Caco-2 (cell line): ENCODE results near the gene LRRC14B. TPM values are rescaled to one million over a fixed set of nuclear protein-coding genes. Genes with fewer than 3 reads are reported as not detected.

Experiments
- BruUV-seq: library from RNA; stranded (reverse); fragments of 400-500 nt; replicated peaks from 2 replicates; lab custom pipeline; 2021; lab: Mats Ljungman, UMichigan
- CTCF ChIA-PET: fragments of 300-600 bp; sonication (Branson Sonifier 250); formaldehyde crosslinking; loops from one replicate; lab custom pipeline; 2022; ENCODE audit warnings: antibody characterized with exemption; lab: Charles Lee
- POLR2A ChIA-PET: fragments of 300-600 bp; sonication (Branson Sonifier 250); formaldehyde crosslinking; loops from one replicate; lab custom pipeline; 2022; ENCODE audit warnings: antibody characterized with exemption; lab: Charles Lee
- DNase-seq, 2 experiments: peaks; one replicate each; pipeline versions ENCODE4 v3.0.0 to v3.0.0-alpha.2; 2020 to 2022
- H3K27me3 ChIP-seq: replicated peaks from 2 replicates; pipeline ENCODE4 v1.6.0; 2011; ENCODE audit warnings: low read length; ENCODE audit not compliant: control insufficient read depth, insufficient read depth
- H3K36me3 ChIP-seq: 2 replicates; pipeline ENCODE4 v1.5.1; 2011; ENCODE audit warnings: low read length; ENCODE audit not compliant: control insufficient read depth, insufficient read depth
- H3K4me1 ChIP-seq: fragments of 250-450 bp; sonication (Bioruptor Pico); 2 replicates; pipeline ENCODE4 v1.5.1; 2020; ENCODE audit warnings: mild to moderate bottlenecking
- H3K4me3 ChIP-seq: 2 replicates; pipeline ENCODE4 v1.5.1; 2011; ENCODE audit warnings: low read depth, mild to moderate bottlenecking, control low read depth, low read length
- H3K9me3 ChIP-seq: fragments of 250-450 bp; sonication (Bioruptor Pico); 2 replicates; pipeline ENCODE4 v1.5.1; 2020; ENCODE audit warnings: mild to moderate bottlenecking, moderate library complexity
- H3K27ac Mint-ChIP-seq: one replicate; pipeline ENCODE4 v1.8.0; 2022; ENCODE audit warnings: mixed read lengths; ENCODE audit not compliant: unreplicated experiment
- H3K27me3 Mint-ChIP-seq: one replicate; pipeline ENCODE4 v1.8.0; 2022; ENCODE audit warnings: mixed read lengths; ENCODE audit not compliant: insufficient read depth, unreplicated experiment
- H3K36me3 Mint-ChIP-seq: one replicate; pipeline ENCODE4 v1.8.0; 2022; ENCODE audit warnings: mild to moderate bottlenecking, mixed read lengths; ENCODE audit not compliant: insufficient read depth, unreplicated experiment
- H3K4me1 Mint-ChIP-seq: one replicate; pipeline ENCODE4 v1.8.0; 2022; ENCODE audit warnings: low read depth, mixed read lengths; ENCODE audit not compliant: unreplicated experiment
- H3K4me3 Mint-ChIP-seq: one replicate; pipeline ENCODE4 v1.8.0; 2022; ENCODE audit warnings: mild to moderate bottlenecking, moderate library complexity, mixed read lengths; ENCODE audit not compliant: unreplicated experiment
- H3K9me3 Mint-ChIP-seq: one replicate; pipeline ENCODE4 v1.8.0; 2022; ENCODE audit warnings: mixed read lengths; ENCODE audit not compliant: unreplicated experiment
- CTCF ChIP-seq, 2 experiments: fragments of 200-600 bp in 1 of 2; IDR thresholded peaks; 1 replicate in 1 of 2; 2 replicates in 1 of 2; pipeline versions ENCODE4 v1.5.1 to v1.8.0; 2011 to 2022; ENCODE audit warnings: antibody characterized with exemption in 1 of 2, control low read depth in 1 of 2, inconsistent platforms in 1 of 2, low read depth in 1 of 2, low read length in 1 of 2, mild to moderate bottlenecking in 1 of 2, moderate library complexity in 1 of 2; ENCODE audit not compliant: insufficient read depth in 1 of 2, severe bottlenecking in 1 of 2, unreplicated experiment in 1 of 2
- intact Hi-C: fragments of 100-400 bp; cut with micrococcal nuclease; formaldehyde crosslinking; loops from one replicate; pipeline ENCODE4 v1.10.0; 2022; ENCODE audit not compliant: unreplicated experiment
- total RNA-seq: library from RNA; stranded (reverse); gene quantifications from 2 replicates; pipeline ENCODE4 v1.2.3, GENCODE V29; 2022

Gene LRRC14B
- total RNA-seq, 1 experiment from 2014 or later: not detected

- Histone ChIP-seq H3K4me3 (no peak overlapping the region), H3K36me3 (no peaks in the 10 kb centered on the region; the same call in 1 of the 2 replicates), H3K9me3 (no peaks in the 10 kb centered on the region), H3K4me1 (no peaks in the 10 kb centered on the region), H3K27me3 (no peaks in the 10 kb centered on the region)
- Mint-ChIP-seq H3K27me3 (no peaks in the 10 kb centered on the region), H3K4me1 (no peaks in the 10 kb centered on the region), H3K4me3 (no peak overlapping the region), H3K9me3 (no peaks in the 10 kb centered on the region), H3K36me3 (peaks cover 59% of the 10 kb centered on the region), H3K27ac (peak overlapping the region; percentile 45)
- ChIA-PET CTCF (no interaction called here), POLR2A (no interaction called here)
- TF ChIP-seq CTCF (IDR thresholded peaks at IDR 0.05; ENCODE audit: insufficient read depth in 1 of 2, low read depth in 1 of 2, low read length in 1 of 2, severe bottlenecking in 1 of 2, unreplicated experiment in 1 of 2): no peak
- BruUV-seq: no TSS peak
- peak in 1 of 2 experiments; percentile 26 for DNase-seq
- intact Hi-C loops: no loop called here
These were observed 31.7 kb upstream of the LRRC14B start for GRCh38 chr5:159448-160172.

GRCh38 chr5:160173-160510 is 31.2 kb upstream of the LRRC14B start:
- BruUV-seq: no TSS peak
- no peak overlapping the region for H3K4me3 Mint-ChIP-seq
- no peak for DNase-seq
- H3K4me3 ChIP-seq: no peak overlapping the region
- TF ChIP-seq CTCF (IDR thresholded peaks at IDR 0.05; ENCODE audit: insufficient read depth in 1 of 2, low read depth in 1 of 2, low read length in 1 of 2, severe bottlenecking in 1 of 2, unreplicated experiment in 1 of 2): no peak
- H3K36me3 Mint-ChIP-seq: peaks cover 60% of the 10 kb centered on the region
- H3K9me3 ChIP-seq: no peaks in the 10 kb centered on the region
- H3K36me3 ChIP-seq: no peaks in the 10 kb centered on the region; the same call in 1 of the 2 replicates
- ChIA-PET POLR2A (no interaction called here), CTCF (no interaction called here)
- H3K27me3 ChIP-seq: no peaks in the 10 kb centered on the region
- H3K4me1 ChIP-seq: no peaks in the 10 kb centered on the region
- intact Hi-C loops: no loop called here
- H3K4me1 Mint-ChIP-seq: no peaks in the 10 kb centered on the region
- peak overlapping the region; percentile 45 for H3K27ac Mint-ChIP-seq
- no peaks in the 10 kb centered on the region for H3K9me3 Mint-ChIP-seq
- no peaks in the 10 kb centered on the region for H3K27me3 Mint-ChIP-seq

GRCh38 chr5:160921-161802 is 30.1 kb upstream of the LRRC14B start:
- no peaks in the 10 kb centered on the region for H3K9me3 Mint-ChIP-seq
- intact Hi-C loops: no loop called here
- CTCF ChIA-PET: no interaction called here
- Histone ChIP-seq H3K9me3 (no peaks in the 10 kb centered on the region), H3K27me3 (no peaks in the 10 kb centered on the region), H3K4me3 (no peak overlapping the region), H3K4me1 (no peaks in the 10 kb centered on the region), H3K36me3 (no peaks in the 10 kb centered on the region; the same call in 1 of the 2 replicates)
- no peak overlapping the region for H3K4me3 Mint-ChIP-seq
- H3K4me1 Mint-ChIP-seq: no peaks in the 10 kb centered on the region
- no peaks in the 10 kb centered on the region for H3K27me3 Mint-ChIP-seq
- DNase-seq: no peak
- no peak for TF ChIP-seq CTCF (IDR thresholded peaks at IDR 0.05; ENCODE audit: insufficient read depth in 1 of 2, low read depth in 1 of 2, low read length in 1 of 2, severe bottlenecking in 1 of 2, unreplicated experiment in 1 of 2)
- H3K27ac Mint-ChIP-seq: no peak overlapping the region
- POLR2A ChIA-PET: no interaction called here
- peaks cover 50% of the 10 kb centered on the region for H3K36me3 Mint-ChIP-seq
- BruUV-seq: no TSS peak
